Stimulated activated CD8-positive, alpha-beta memory T cell treated with anti-CD3 and anti-CD28 coated beads, Interleukin-7, amount 100 ng/mL, for 1 hour (primary cell): Measurements from ENCODE around the gene RPSA.
A peak's percentile ranks its signal among the peaks of the same experiment; 100 is the strongest.
"Not testable (repeated sequence)": the region's sequence is repeated elsewhere in the genome, so short reads cannot be mapped to it uniquely, and the experiment has no call there.

ENCODE experiments used
- DNase-seq, 2 donors: peaks; one replicate each; pipeline ENCODE4 v3.0.0-alpha.2; 2020; ENCODE audit warnings: low read depth in 2 of 2

The RPSA gene

DNA sequence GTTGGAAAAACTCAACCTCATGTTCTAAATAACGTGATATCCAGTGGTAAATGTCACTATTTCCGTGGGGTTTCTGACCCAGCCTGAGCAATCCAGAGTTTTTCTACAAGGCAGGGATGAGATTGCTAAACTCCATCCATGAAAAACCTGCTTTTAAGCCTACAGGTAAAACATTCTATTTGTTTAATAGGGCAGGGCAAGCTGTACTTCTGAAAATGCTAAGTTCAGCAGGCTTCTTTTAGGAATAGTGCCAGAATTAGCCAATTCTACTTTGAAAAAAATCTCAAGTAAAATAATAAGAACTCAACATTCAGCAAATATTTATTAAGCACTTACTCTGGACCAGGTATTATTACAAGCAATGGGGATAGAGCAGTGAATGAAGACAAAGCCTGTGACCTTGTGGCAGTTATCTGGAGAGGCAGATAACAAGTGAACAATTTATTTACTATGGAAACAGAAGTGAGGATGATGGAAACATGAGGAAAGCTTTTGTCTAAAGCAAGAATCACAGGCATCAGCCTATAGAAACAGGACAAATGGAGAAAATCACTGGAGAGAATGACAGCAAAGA, 13.3 kb downstream of the RPSA start:
- no peak for DNase-seq

DNA sequence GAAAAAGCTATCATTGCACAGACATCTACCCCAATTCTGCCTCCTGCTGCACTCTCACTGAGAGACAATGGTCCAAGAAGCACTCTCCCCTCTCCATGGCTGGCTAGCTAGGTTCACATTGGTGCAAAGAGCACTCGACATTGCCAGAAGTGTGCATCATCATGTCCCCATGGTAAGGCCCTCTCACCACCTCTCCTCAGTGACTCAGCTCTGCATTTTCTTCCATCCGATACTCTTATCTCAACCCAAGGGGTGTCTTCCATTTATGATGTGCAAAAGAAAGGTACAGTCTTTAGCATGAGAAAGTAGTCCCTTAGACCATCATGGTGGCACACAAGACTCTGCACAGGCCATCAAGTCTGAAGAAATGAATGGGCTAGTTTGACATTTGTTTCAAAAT, 14.0 kb downstream of the RPSA start:
- no peak for DNase-seq

DNA sequence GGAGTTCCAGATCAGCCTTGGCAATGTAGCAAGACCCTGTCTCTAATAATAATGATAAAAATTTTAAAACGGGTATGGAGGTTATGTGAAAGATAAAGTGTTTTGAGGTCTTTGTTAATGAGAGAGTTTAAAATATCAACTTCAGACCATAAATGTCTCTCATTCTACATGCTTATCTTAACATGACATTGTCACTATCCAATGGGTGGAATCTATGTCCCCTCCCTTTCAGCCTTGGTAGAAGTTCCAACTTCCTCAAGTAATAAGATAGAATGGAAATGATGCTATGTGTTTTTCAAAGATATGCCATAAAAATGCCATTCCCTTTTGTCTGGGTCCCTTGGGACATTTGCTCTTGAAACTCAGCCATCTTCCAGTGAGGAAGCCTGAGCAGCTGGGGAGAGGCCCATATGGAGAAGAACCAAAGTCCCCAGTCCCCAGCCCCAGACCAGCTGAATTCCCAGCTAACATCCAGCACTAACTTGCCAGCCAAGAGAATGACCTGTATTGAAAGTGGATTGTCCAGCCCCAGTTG, 17.0 kb downstream of the RPSA start:
- no peak for DNase-seq

DNA sequence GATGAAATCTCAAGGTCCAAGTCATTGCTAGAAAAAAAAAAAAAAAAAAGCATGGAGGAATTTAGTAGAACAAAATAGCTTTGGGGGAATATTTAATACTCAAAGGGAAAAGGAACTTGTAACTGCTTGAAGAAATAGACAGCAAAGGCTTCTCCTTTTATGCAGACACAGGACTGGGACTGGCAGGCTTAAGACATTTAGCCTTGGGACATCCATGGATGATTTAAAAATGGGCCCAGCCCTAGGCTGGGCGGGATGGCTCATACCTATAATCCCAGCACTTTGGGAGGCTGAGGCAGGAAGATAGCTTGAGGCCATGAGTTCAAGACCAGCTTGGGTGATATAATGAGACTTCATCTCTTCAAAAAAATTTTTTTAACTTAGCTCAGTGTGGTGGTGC, 19.8 kb downstream of the RPSA start:
- no peak for DNase-seq

DNA sequence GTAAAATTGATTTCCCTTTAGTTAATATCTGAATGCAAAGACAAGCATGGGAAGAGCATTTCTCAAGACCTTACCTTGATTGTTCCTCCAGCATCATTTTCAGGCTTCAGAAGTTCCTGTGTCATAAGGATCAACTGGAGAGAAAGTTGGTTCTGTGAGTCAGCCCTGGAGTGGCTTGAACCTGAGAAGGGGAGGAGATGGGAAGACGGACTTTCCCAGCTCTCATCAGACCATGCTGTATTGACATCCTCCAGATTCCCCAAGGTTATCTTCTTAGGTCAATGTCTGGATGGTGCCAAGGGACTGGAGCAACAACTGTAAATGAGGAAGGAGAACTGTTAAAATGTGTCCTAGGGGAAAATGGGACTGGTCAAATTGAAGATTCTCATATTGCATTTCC, 21.0 kb downstream of the RPSA start:
- DNase-seq: no peak

DNA sequence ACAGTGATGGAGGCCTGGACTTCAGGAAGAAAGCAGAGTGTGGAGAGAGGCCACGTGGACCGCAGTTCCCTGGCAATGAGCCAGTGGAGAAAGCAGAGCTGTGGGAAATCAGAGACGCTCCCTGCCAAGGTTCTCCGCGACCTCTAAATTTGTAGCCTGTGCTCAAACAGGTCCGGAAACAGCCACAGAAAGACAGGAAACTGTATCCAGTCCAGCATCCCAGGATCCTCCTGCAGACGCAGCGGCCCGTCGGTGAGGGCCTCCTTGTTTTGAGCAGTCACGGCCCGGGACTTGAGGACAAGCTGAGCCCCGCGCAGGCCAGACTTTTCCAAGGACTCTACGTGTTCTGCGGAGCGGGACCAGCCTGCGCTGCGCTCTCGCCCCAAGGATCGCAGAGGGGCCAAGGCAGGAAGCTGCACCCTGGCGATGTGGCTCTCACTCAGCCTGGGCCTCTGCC, 22.3 kb downstream of the RPSA start:
- DNase-seq: no peak

DNA sequence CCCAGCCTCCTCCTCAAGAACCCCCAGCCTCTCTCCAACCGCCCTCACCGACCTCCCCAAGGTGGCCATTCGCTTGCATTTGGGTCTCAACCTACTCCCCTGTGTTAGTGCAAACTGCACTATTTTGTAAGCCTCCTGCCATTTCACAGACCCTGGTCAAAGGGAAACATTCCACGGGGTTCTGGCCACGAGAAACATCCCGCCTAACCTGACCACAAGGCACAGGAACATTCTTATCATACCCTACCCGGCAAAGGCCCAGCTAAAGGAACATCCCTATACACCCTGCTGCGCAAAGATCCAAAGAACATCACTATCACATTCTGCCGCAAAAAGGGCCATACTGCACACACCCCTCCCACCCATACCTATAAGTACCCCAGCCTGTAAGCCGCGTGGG, 22.9 kb downstream of the RPSA start:
- DNase-seq: no peak

DNA sequence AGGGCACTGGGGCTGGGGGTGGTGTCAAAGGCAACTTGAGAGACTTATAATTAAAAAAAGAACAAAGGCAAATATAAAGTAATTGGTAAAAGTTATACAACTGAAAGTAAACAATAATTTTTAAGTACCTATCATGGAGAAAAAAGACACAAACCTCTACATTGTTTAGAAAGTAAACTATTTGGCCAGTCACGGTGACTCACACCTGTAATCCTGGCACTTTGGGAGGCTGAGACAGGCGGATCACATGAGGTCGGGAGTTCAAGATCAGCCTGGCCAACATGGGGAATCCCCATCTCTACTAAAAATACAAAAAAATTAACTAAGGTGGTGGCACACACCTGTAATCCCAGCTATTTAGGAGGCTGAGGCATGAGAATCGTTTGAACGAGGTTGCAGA, 25.8 kb downstream of the RPSA start:
- no peak for DNase-seq

DNA sequence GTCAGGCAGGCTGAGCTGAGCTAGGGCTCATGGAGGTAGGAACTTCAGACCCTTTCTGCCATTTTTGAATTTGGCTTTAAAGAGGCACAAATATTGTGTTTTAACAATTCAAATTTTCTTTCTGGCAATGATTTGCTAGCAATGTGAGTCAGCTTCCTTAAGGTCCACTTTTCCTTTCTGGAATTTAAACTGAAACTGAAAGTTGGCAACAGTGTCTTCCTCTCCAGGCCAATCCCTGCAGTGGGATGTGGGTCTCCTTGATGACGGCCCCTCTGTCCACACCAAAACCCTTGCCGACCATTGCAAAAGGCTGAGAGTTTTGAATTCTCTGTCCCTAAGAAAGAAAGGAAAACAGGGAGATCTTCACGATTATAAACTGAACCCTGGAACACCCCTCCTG, 27.1 kb downstream of the RPSA start:
- DNase-seq: no peak

DNA sequence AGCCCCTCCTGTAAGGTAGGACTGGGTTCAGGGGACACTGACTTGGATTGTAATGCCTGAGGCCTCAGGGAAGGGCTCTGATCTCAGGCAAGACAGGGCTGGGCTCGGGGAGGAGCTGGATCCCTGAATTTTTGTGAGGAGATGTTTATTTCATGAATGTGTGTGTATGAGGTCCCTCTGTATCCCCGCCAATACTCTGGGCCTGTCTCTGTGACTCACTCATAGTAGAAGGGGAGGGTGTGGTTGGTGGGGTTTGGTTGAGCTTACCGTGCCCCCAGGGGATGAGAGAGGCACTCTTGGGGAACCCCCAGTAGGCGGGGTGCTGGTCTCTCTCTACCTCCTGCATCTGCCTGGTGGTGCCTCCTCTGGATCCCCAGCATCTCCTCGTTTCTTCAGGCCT, 28.1 kb downstream of the RPSA start:
- no peak for DNase-seq

DNA sequence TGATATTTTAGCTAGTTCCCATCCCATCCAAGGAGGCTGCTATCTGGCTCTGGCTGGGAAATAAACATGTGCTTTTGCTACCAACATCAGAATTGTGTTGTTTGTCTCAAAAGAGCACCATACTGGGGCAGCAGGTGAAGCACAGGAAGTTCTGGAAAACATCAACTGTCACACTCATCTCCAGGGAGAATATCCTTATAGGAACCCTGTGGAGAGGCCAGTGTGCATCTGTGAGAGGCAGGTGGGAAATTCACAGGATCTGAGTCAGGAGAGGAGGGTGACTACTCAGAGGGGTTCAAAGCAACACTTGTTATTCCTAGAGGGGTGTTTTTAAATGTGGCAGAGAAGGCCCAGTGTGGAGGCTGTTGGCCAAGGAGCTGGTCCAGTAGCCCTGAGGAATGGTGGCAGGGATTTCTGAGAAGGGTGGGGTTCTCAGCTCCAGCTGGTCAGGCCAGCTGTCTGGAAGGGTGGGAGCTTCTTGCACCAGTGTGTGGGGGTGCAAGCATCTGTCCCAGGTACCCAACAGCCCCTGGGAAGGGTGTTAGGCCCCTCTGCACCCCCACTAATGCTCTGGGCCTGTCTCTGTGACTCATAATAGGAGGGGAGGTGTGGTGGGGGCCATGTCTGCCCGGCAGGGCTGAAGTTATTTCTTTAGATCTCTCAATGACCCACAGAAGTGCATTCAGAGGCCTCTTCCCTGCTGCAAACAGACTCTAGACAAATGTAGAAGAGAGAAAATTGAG, 28.7 kb downstream of the RPSA start:
- no peak for DNase-seq

DNA sequence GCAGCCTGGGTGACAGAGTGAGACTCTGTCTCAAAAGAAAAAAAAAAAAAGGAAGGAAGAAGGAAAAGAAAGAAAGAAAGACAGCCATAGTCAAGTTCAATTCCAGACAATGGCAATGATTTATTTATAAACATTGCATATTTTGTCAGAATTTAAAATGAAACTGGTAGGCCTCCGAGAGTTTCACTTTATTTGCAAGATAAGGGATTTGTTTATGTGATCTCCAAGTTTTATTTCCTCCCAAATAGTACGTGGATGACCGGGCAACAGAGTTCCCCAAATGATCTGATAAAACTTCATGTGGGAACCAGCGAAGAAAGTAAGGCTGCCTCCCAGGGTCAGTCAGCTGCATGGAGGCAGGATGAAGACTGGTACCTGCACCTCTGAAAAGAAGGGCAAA, 32.4 kb downstream of the RPSA start:
- no peak for DNase-seq

DNA sequence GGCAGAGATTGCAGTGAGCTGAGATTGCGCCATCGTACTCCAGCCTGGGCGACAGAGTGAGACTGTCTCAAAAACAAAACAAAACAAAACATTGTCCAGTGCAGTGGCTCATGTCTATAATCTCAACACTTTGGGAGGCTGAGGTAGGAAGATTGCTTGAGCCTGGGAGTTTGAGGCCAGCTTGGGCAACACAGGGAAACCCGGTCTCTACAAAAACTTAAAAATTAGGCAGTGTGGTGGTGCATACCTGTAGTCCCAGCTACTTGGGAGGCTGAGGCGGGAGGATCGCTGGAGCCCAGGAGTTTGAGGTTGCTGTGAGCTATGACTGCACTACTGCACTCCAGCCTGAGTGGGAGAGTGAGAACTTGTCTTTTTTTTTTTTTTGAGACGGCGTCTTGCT, 33.8 kb downstream of the RPSA start:
- no peak for DNase-seq

DNA sequence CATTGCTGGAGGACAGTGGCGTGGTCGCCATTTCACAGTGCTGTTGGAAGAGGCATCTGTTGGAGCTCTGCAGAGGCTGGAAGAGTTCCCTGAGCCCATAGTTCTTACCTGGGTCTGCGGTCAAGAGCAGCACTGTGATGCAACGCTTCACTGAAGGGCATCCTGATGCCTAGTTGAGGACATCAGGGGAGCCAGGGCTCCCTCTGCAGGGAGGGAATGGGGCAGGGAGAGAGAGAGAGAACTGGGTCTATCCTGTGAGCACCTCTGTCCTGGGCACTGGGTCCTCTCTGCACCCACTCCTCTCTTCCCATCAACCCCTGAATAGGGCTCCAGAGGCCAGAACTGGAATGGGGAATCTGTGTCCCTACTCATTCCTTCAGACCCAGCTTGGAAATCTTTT, 37.0 kb downstream of the RPSA start:
- no peak for DNase-seq

DNA sequence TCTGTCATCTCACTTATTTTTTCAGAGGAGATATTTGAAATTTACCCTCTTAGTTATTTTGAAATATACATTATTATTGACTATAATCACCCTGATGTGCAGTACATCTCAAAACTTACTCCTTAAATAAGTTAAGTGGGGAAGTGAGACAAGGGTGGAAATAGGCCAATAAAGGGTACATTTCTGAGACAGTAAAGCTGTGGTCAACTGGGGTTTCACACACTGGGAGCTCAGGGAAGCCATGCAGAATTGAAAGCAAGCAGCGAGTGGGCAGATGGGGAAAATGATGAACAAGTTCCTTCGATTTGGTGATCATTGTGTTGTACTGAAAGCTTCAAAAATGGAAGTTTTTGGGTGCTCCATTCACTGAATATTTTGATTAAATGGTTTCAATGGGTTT, 39.4 kb downstream of the RPSA start:
- no peak for DNase-seq

DNA sequence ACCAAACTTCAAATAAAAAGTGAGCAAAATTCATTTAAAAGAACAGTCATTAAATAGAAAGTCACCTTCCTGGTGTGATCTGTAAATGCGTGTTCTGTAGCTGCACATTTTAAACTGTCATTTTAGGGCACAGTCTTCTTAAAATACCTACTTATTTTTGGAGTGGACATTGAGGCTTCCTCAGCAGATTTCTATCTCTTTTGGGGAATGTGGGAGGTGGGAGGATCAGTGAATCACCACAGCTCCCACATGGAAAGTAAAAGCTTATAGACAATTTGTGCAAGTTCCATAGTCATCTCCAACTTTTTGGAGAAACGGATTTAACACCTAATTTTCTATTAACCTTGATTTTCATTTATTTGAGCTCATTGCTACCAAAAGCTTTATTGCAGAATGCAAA, 39.9 kb downstream of the RPSA start:
- DNase-seq: no peak

DNA sequence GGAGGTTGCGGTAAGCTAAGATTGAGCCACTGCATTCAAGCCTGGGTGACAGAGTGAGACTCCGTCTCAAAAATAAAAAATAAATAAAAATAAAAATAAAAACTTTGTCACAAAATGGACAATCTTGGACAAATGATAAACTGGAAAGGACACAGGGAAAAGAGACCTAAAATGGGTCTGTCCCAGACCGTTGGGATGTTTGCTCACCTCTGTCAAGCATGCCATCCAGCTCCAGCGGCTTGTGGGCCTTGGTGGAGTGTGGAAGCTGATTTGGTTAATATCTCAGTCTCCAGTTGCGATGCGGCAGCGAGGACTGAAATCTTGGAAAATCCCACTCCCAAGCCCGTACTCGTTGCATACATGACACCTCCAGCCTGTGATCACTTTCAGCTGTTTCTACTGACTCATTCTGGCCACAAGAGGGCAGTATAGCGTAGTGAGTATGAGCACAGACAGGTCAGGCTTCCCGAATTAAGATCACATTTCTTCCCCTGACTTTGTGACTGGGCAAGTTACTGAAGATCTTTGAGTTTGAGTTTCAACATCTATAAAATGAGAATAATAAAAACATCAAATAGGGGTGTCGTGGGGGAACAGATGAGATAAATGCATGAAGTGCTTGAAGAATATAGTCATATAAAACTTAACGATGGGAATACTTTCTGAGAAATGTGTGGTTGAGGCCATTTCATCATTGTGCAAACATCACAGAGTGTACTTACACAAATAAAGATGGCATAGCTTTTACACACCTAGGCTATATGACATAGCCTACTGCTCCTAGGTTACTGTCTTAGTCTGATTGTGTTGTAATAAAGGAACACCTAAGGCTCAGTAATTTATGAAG, 41.3 kb downstream of the RPSA start:
- DNase-seq: peak in 1 of 2 donors; percentile 40

DNA sequence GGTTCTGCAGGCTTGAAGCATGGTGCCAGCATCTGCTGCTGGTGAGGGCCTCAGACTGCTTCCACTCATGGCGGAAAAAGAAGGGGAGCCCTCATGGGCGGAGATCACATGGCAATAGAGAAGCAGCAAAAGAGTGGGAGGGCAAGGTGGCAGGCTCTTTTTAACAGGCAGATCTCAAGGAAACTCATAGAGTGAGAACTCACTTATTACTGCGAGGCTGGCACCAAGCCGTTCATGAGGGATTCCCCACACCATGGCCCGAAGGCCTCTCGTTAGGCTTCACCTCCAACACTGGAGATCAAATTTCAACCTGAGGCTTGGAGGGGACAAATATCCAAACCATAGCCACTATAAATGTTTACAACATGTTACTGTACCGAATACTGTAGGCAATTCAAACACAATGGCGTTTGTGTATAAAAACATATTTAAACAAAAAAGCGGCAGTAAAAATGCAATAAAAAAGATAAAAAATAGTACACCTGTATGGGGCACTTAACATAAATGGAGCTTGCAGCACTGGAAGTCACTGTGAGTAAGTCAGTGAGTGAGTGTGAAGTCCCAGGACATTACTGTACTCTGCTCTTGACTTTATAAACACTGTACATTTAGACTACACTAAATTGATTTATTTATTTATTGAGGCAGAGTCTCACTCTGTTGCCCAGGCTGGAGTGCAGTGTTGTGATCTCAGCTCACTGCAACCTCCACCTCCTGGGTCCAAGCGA, 42.1 kb downstream of the RPSA start:
- no peak for DNase-seq

DNA sequence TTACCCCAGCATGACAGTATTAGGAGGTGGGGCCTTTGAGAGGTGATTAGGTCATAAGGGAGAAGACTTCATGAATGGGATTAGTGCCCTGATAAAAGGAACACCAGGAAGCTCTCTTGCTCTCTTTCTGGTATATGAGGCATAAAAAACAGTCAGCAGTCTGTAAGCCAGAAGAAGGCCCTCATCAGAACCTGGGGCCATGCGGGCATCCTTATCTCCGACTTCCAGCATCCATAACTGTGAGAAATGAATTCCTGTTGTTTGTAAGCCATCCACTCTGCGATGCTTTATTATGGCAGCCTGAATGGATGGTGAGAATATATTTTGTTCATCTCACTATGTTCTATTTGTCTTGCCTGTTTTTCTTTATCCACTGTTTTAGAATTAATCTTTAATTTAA, 43.3 kb downstream of the RPSA start:
- DNase-seq: no peak

DNA sequence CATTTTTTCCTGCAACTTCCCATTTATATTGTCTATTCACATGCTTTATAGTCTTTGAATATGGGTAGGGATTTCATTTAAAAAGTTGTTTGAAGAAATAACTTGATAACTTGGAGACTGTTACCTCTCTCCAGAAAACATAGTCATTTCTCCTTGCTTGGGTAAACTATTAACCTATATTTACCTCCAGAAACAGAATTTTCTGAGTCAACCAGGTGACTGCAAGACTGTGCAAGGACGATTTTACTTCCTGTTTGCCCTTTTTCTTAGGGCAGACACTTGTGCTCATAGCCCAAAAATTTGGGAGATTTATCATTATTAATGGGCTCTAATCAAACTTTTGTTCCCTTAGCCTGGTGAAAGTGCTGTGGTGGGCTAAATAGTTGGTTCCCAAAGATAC, 46.6 kb downstream of the RPSA start:
- DNase-seq: no peak

DNA sequence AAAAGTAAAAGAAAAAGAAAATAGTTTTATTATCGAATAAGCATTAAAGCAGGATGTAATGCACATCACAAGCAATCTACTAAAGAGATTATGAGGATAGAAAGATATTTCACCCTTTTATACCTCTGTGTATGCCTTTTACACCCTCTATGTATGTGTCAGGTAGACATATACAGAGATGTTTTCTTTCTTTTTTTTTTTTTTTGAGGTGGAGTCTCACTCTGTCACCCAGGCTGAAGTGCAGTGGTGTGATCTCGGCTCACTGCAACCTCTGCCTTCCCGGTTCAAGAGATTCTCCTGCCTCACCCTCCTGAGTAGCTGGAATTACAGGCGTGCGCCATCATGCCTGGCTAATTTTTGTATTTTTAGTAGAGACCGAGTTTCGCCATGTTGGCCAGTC, 47.4 kb downstream of the RPSA start:
- DNase-seq: not testable (repeated sequence)

DNA sequence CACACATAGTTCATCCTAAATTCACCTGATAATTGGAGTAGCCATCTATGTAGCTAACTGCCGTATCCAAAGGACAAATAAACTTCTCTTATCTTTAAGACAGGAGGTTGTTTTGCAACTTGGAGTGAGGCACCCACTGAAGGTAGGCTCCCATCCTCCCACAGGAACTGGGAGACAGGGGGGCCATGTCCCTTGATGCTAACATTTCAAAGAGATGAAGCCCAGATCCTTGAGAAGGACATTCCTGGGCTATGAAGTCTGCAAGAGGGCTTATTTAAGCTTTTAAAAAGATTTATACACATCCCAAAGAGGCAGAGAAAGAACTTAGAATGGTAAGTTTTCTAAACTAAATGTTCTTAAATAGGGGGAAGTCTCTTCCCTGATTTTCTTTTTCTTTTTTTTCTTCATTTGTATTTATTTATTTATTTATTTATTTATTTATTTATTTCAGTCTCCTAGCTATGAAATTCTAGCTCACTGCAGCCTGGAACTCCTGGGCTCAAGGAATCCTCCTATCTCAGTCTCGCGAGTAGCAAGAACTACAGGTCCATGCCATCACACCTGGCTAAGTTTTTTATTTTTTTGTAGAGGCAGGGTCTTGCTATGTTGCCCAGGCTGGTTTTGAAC, 48.2 kb downstream of the RPSA start:
- no peak for DNase-seq
